ENCODE measurements around the gene SLIT1.

- TF ChIP-seq CTCF (IDR thresholded peaks at IDR 0.05) (no peak), POLR2A (IDR thresholded peaks at IDR 0.05) (no peak)
Measured at GRCh38 chr10:97060441-97061084, 125.2 kb downstream of the SLIT1 start.

Data from testis (tissue), 2 donors.